HTR-8/SVneo (cell line): ENCODE results near the gene RNF113B.
A peak's percentile ranks its signal among the peaks of the same experiment; 100 is the strongest.

Experiments
- DNase-seq: peaks from one replicate; pipeline ENCODE4 v3.0.0; 2011; ENCODE audit warnings: low spot score, mixed read lengths; ENCODE audit not compliant: insufficient read length
- FAIRE-seq: peaks from 2 replicates; lab custom pipeline; 2011; peaks lifted over from hg19 to GRCh38; lab: Jason Lieb, UNC

The RNF113B gene

GRCh38 chr13:98180092-98180491 lies 3.0 kb upstream of the RNF113B start:
- no peak for FAIRE-seq
- no peak for DNase-seq

- FAIRE-seq: no peak
- DNase-seq: no peak
These were observed 1.2 kb downstream of the RNF113B start for GRCh38 chr13:98175823-98176222.

GRCh38 chr13:98175043-98175442 lies 2.0 kb downstream of the RNF113B start:
- DNase-seq (no peak), FAIRE-seq (no peak)

GRCh38 chr13:98174307-98174706 lies 2.8 kb downstream of the RNF113B start:
- FAIRE-seq (no peak), DNase-seq (no peak)

- DNase-seq: peak; percentile 22
- peak; percentile 80 for FAIRE-seq
These were observed 3.5 kb downstream of the RNF113B start for GRCh38 chr13:98173431-98174152.

GRCh38 chr13:98172590-98173422 lies 4.3 kb downstream of the RNF113B start:
- DNase-seq: no peak

GRCh38 chr13:98171900-98172589 lies 5.0 kb downstream of the RNF113B start:
- FAIRE-seq (no peak), DNase-seq (no peak)

More at GRCh38 chr13:98172590-98173422, 4.3 kb downstream of the RNF113B start:
- FAIRE-seq: no peak

- no peak for DNase-seq
- FAIRE-seq: no peak
These were observed 7.7 kb downstream of the RNF113B start for GRCh38 chr13:98169331-98169730.

GRCh38 chr13:98162935-98163334 lies 14.1 kb downstream of the RNF113B start:
- FAIRE-seq (no peak), DNase-seq (no peak)

GRCh38 chr13:98158172-98158899 lies 18.7 kb downstream of the RNF113B start:
- no peak for FAIRE-seq
- no peak for DNase-seq

- DNase-seq (no peak), FAIRE-seq (no peak)
These were observed 19.5 kb downstream of the RNF113B start for GRCh38 chr13:98157609-98158008.

- FAIRE-seq (no peak), DNase-seq (no peak)
These were observed 19.9 kb downstream of the RNF113B start for GRCh38 chr13:98157188-98157587.

GRCh38 chr13:98156259-98156658 lies 20.8 kb downstream of the RNF113B start:
- DNase-seq (no peak), FAIRE-seq (no peak)

- no peak for DNase-seq
- FAIRE-seq: no peak
These were observed 21.5 kb downstream of the RNF113B start for GRCh38 chr13:98155475-98156109.

GRCh38 chr13:98150832-98151479 lies 26.1 kb downstream of the RNF113B start:
- FAIRE-seq (no peak), DNase-seq (no peak)

- FAIRE-seq (no peak), DNase-seq (no peak)
These were observed 29.5 kb downstream of the RNF113B start for GRCh38 chr13:98147521-98147920.

GRCh38 chr13:98144801-98145350 lies 32.2 kb downstream of the RNF113B start:
- no peak for DNase-seq

GRCh38 chr13:98144027-98144741 lies 32.9 kb downstream of the RNF113B start:
- no peak for DNase-seq
- no peak for FAIRE-seq

More at GRCh38 chr13:98144801-98145350, 32.2 kb downstream of the RNF113B start:
- no peak for FAIRE-seq
